GM18858 (cell line): ENCODE results near the gene TUBB3.
"Not testable (repeated sequence)": the region's sequence is repeated elsewhere in the genome, so short reads cannot be mapped to it uniquely, and the experiment has no call there.

Experiments
- ATAC-seq: cut with Tn5 transposase; IDR thresholded peaks from one replicate; pipeline ENCODE4 v1.9.1; 2021; ENCODE audit not compliant: unreplicated experiment

The TUBB3 gene

GRCh38 chr16:89900885-89901284 is 22.3 kb upstream of the TUBB3 start:
- no peak for ATAC-seq

- ATAC-seq: no peak
Measured at GRCh38 chr16:89902980-89903379, 20.2 kb upstream of the TUBB3 start.

GRCh38 chr16:89903908-89904515 is 19.1 kb upstream of the TUBB3 start:
- no peak for ATAC-seq

- ATAC-seq: no peak
Measured at GRCh38 chr16:89904606-89905510, 18.3 kb upstream of the TUBB3 start.

- no peak for ATAC-seq
Measured at GRCh38 chr16:89905511-89906139, 17.5 kb upstream of the TUBB3 start.

GRCh38 chr16:89906140-89907025 is 16.8 kb upstream of the TUBB3 start:
- no peak for ATAC-seq

- ATAC-seq: no peak
Measured at GRCh38 chr16:89907055-89907814, 15.9 kb upstream of the TUBB3 start.

GRCh38 chr16:89908236-89908635 is 14.9 kb upstream of the TUBB3 start:
- no peak for ATAC-seq

- no peak for ATAC-seq
Measured at GRCh38 chr16:89909777-89910716, 13.1 kb upstream of the TUBB3 start.

GRCh38 chr16:89910717-89911354 is 12.3 kb upstream of the TUBB3 start:
- ATAC-seq: no peak

GRCh38 chr16:89911375-89911774 is 11.8 kb upstream of the TUBB3 start:
- no peak for ATAC-seq

- ATAC-seq: no peak
Measured at GRCh38 chr16:89912143-89912542, 11.0 kb upstream of the TUBB3 start.

- ATAC-seq: no peak
Measured at GRCh38 chr16:89912627-89913026, 10.5 kb upstream of the TUBB3 start.

GRCh38 chr16:89913408-89914387 is 9.4 kb upstream of the TUBB3 start:
- no peak for ATAC-seq

GRCh38 chr16:89914642-89915285 is 8.4 kb upstream of the TUBB3 start:
- not testable (repeated sequence) for ATAC-seq

GRCh38 chr16:89915303-89916232 is 7.6 kb upstream of the TUBB3 start:
- ATAC-seq: no peak
